B cell (primary cell): ENCODE results near the gene FAM120A.

ENCODE experiments used
- EZH2 ChIP-seq: IDR thresholded peaks from 2 replicates; pipeline ENCODE4 v1.6.1; 2012; ENCODE audit warnings: borderline replicate concordance, low read depth, mild to moderate bottlenecking, moderate library complexity, low read length; ENCODE audit not compliant: insufficient read depth, poor library complexity, severe bottlenecking
- TF ChIP-seq, protein P1 (sequence below): fragments of 200-600 bp; IDR thresholded peaks from one replicate; pipeline ENCODE4 v1.8.0; 2022; ENCODE audit warnings: antibody characterized with exemption, mild to moderate bottlenecking

DNA sequence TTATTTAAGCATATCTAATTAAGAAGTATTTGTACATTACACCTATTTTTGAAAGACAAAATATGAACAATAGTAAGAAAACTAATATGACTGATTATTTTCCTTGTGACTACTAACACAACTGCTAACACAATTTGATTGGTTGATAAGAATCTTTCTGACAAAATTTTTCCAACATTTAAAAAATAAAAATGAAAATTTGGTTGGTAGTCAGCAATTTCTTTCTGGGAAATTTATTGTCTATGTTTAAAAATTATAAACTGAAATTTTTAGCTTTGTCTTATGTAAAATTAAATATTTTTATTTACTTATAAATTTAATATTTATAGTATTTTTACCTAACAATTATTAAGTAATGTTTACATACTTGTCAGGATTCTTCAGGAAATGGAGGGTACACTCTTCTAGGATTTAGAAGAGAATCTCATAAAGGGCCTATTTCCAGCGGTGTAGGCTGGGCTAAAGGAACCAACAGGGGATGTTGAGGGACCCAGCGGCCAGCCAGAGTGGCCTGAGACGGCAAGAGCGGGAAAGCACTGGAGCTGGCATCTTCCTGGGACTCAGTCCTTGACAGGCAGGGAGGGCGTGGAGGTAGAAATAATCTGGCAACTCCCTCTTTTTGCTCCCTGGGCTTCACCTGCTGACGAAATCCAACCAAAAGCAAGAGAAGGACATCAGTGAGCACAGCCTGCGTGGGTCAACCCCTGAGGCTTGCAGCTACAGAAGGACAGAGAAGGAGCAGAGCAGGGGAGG lies 14.7 kb upstream of the FAM120A start:
- TF ChIP-seq, protein P1, sequence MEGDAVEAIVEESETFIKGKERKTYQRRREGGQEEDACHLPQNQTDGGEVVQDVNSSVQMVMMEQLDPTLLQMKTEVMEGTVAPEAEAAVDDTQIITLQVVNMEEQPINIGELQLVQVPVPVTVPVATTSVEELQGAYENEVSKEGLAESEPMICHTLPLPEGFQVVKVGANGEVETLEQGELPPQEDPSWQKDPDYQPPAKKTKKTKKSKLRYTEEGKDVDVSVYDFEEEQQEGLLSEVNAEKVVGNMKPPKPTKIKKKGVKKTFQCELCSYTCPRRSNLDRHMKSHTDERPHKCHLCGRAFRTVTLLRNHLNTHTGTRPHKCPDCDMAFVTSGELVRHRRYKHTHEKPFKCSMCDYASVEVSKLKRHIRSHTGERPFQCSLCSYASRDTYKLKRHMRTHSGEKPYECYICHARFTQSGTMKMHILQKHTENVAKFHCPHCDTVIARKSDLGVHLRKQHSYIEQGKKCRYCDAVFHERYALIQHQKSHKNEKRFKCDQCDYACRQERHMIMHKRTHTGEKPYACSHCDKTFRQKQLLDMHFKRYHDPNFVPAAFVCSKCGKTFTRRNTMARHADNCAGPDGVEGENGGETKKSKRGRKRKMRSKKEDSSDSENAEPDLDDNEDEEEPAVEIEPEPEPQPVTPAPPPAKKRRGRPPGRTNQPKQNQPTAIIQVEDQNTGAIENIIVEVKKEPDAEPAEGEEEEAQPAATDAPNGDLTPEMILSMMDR, result no peak
- TF ChIP-seq EZH2, result no peak
